PC-9 (cell line): Measurements from ENCODE around the gene DRD2. TPM values are rescaled to one million over a fixed set of nuclear protein-coding genes. Genes with fewer than 3 reads are reported as not detected.

Source experiments
- BruUV-seq: library from RNA; stranded (reverse); fragments of 400-500 nt; replicated peaks from 2 replicates; lab custom pipeline; 2021; lab: Mats Ljungman, UMichigan
- CTCF ChIA-PET: fragments of 300-600 bp; sonication (Branson Sonifier 250); formaldehyde crosslinking; loops from one replicate; lab custom pipeline; 2022; ENCODE audit warnings: antibody characterized with exemption; lab: Charles Lee
- POLR2A ChIA-PET: fragments of 300-600 bp; sonication (Branson Sonifier 250); formaldehyde crosslinking; loops from one replicate; lab custom pipeline; 2022; ENCODE audit warnings: antibody characterized with exemption; ENCODE audit not compliant: unreplicated experiment; lab: Charles Lee
- DNase-seq, 2 experiments: peaks; one replicate each; pipeline versions ENCODE4 v3.0.0 to v3.0.0-alpha.2; 2015 to 2022; ENCODE audit warnings: mixed read lengths in 1 of 2
- H2AFZ ChIP-seq: fragments of 200-600 bp; sonication (generic); 2 replicates; pipeline ENCODE4 v1.8.1; 2017; ENCODE audit warnings: antibody characterized with exemption
- H3F3A ChIP-seq: fragments of 200-600 bp; sonication (generic); 2 replicates; pipeline ENCODE4 v1.8.1; 2017; ENCODE audit warnings: antibody characterized with exemption, mild to moderate bottlenecking, low read depth; ENCODE audit not compliant: insufficient read depth
- H3K27ac ChIP-seq: fragments of 200-600 bp; sonication (generic); 2 replicates; pipeline ENCODE4 v1.6.1; 2016; ENCODE audit warnings: mixed run types
- H3K27me3 ChIP-seq: fragments of 200-600 bp; sonication (generic); 2 replicates; pipeline ENCODE4 v1.6.1; 2016; ENCODE audit warnings: low read depth, mixed run types; ENCODE audit not compliant: insufficient read depth
- H3K36me3 ChIP-seq: fragments of 200-600 bp; sonication (generic); 2 replicates; pipeline ENCODE4 v1.6.1; 2016; ENCODE audit warnings: low read depth, mixed run types
- H3K4me1 ChIP-seq: fragments of 200-600 bp; sonication (generic); replicated peaks from 2 replicates; pipeline ENCODE4 v1.6.1; 2016; ENCODE audit warnings: mixed run types; ENCODE audit not compliant: insufficient read depth
- H3K4me2 ChIP-seq: fragments of 200-600 bp; sonication (generic); 2 replicates; pipeline ENCODE4 v1.6.1; 2017; ENCODE audit warnings: mixed run types
- H3K4me3 ChIP-seq: fragments of 200-600 bp; sonication (generic); 2 replicates; pipeline ENCODE4 v1.6.1; 2016; ENCODE audit warnings: mixed run types
- H3K79me2 ChIP-seq: fragments of 200-600 bp; sonication (generic); 2 replicates; pipeline ENCODE4 v1.6.1; 2017; ENCODE audit warnings: low read depth, mixed run types
- H3K9me2 ChIP-seq: fragments of 200-600 bp; sonication (generic); 2 replicates; pipeline ENCODE4 v1.8.1; 2017; ENCODE audit warnings: mild to moderate bottlenecking; ENCODE audit not compliant: insufficient read depth
- H3K9me3 ChIP-seq: fragments of 200-600 bp; sonication (generic); 2 replicates; pipeline ENCODE4 v1.8.1; 2016; ENCODE audit warnings: low read depth; ENCODE audit not compliant: insufficient read depth
- H4K20me1 ChIP-seq: fragments of 200-600 bp; sonication (generic); 2 replicates; pipeline ENCODE4 v1.8.1; 2017; ENCODE audit not compliant: insufficient read depth
- CTCF ChIP-seq: fragments of 200-600 bp; sonication (generic); conservative IDR thresholded peaks from 2 replicates; pipeline ENCODE4 v1.6.1; 2017; ENCODE audit warnings: mixed run types, antibody characterized with exemption, mild to moderate bottlenecking, moderate library complexity
- EZH2 ChIP-seq: fragments of 200-600 bp; sonication (generic); IDR thresholded peaks from 2 replicates; pipeline ENCODE4 v1.8.0; 2017; ENCODE audit warnings: antibody characterized with exemption, low read depth
- intact Hi-C: fragments of 100-400 bp; cut with micrococcal nuclease; formaldehyde crosslinking; loops from one replicate; pipeline ENCODE4 v1.10.0; 2022; ENCODE audit not compliant: unreplicated experiment
- total RNA-seq: library from RNA; stranded (reverse); gene quantifications from 2 replicates; pipeline ENCODE4 v1.2.3, GENCODE V29; 2021

DRD2 gene
- total RNA-seq, 1 experiment from 2014 or later: not detected

- POLR2A ChIA-PET: no interaction called here
- H3K79me2 ChIP-seq: no peaks in the 10 kb centered on the region
- no peaks in the 10 kb centered on the region for H3K4me1 ChIP-seq
- DNase-seq: no peak
- no peak for TF ChIP-seq EZH2
- TF ChIP-seq CTCF: no peak
- no peak overlapping the region for H3K4me2 ChIP-seq
- H4K20me1 ChIP-seq: no peaks in the 10 kb centered on the region
- no peak overlapping the region for H2AFZ ChIP-seq
- H3K27me3 ChIP-seq: peaks cover 92% of the 10 kb centered on the region
- CTCF ChIA-PET: no interaction called here
- intact Hi-C loops: no loop called here
- H3K9me2 ChIP-seq: no peaks in the 10 kb centered on the region
- H3K27ac ChIP-seq: no peak overlapping the region
- H3F3A ChIP-seq: no peaks in the 10 kb centered on the region
- no peaks in the 10 kb centered on the region for H3K36me3 ChIP-seq
- H3K4me3 ChIP-seq: no peak overlapping the region
- no peaks in the 10 kb centered on the region for H3K9me3 ChIP-seq
- BruUV-seq: no TSS peak
Measured at GRCh38 chr11:113393501-113393985, 81.7 kb downstream of the DRD2 start.

GRCh38 chr11:113392236-113392921 lies 82.8 kb downstream of the DRD2 start:
- Histone ChIP-seq H3K27me3 (peaks cover 87% of the 10 kb centered on the region), H3K36me3 (no peaks in the 10 kb centered on the region), H4K20me1 (no peaks in the 10 kb centered on the region), H3K4me3 (no peak overlapping the region), H3K4me1 (no peaks in the 10 kb centered on the region), H2AFZ (no peak overlapping the region), H3K9me3 (no peaks in the 10 kb centered on the region), H3K9me2 (no peaks in the 10 kb centered on the region), H3K4me2 (no peak overlapping the region), H3F3A (no peaks in the 10 kb centered on the region), H3K27ac (no peak overlapping the region), H3K79me2 (no peaks in the 10 kb centered on the region)
- CTCF ChIA-PET: no interaction called here
- no TSS peak for BruUV-seq
- POLR2A ChIA-PET: no interaction called here
- TF ChIP-seq CTCF: no peak
- no peak for TF ChIP-seq EZH2
- intact Hi-C loops: no loop called here
- no peak for DNase-seq

GRCh38 chr11:113389272-113389671 lies 85.9 kb downstream of the DRD2 start:
- peaks cover 57% of the 10 kb centered on the region for H3K27me3 ChIP-seq
- no peaks in the 10 kb centered on the region for H3K9me3 ChIP-seq
- H3K4me3 ChIP-seq: no peak overlapping the region
- H3F3A ChIP-seq: peaks cover 5% of the 10 kb centered on the region
- no peaks in the 10 kb centered on the region for H4K20me1 ChIP-seq
- no peaks in the 10 kb centered on the region for H3K79me2 ChIP-seq
- H2AFZ ChIP-seq: no peak overlapping the region
- ChIA-PET CTCF (no interaction called here), POLR2A (no interaction called here)
- no peak for DNase-seq
- intact Hi-C loops: no loop called here
- no peaks in the 10 kb centered on the region for H3K9me2 ChIP-seq
- peaks cover 12% of the 10 kb centered on the region for H3K4me1 ChIP-seq
- BruUV-seq: no TSS peak
- H3K27ac ChIP-seq: no peak overlapping the region
- TF ChIP-seq EZH2: no peak
- TF ChIP-seq CTCF: no peak
- H3K4me2 ChIP-seq: no peak overlapping the region
- no peaks in the 10 kb centered on the region for H3K36me3 ChIP-seq
